Brain microvascular endothelial cell (primary cell): Measurements from ENCODE around the gene INTS6L.

Experiments used
- DNase-seq: peaks from one replicate; pipeline ENCODE4 v3.0.0-alpha.2; 2020
- H3K27ac ChIP-seq: fragments of 250-450 bp; sonication (Bioruptor Pico); 2 replicates; pipeline ENCODE4 v1.5.1; 2020; ENCODE audit warnings: mild to moderate bottlenecking, moderate library complexity
- H3K27me3 ChIP-seq: fragments of 250-450 bp; sonication (Bioruptor Pico); replicated peaks from 2 replicates; pipeline ENCODE4 v1.5.1; 2020; ENCODE audit warnings: mild to moderate bottlenecking
- H3K36me3 ChIP-seq: fragments of 250-450 bp; sonication (Bioruptor Pico); replicated peaks from 2 replicates; pipeline ENCODE4 v1.5.1; 2020; ENCODE audit warnings: mild to moderate bottlenecking
- H3K4me3 ChIP-seq: 2 replicates; pipeline ENCODE4 v1.5.1; 2011; ENCODE audit warnings: low read depth, mild to moderate bottlenecking, control low read depth, low read length, moderate library complexity
- in situ Hi-C: cut with HindIII; loops from 2 replicates; pipeline ENCODE4 v1.10.0; 2017; ENCODE audit warnings: low sequenced_read_pairs, low pct_ligation_motif_present
- TF ChIP-seq, protein P1 (sequence below): IDR thresholded peaks from 2 replicates; pipeline ENCODE4 v1.5.1; 2011; ENCODE audit warnings: low read depth, mild to moderate bottlenecking, moderate library complexity, low read length, control low read depth, inconsistent platforms; ENCODE audit errors: missing control alignments

The INTS6L gene

GRCh38 chrX:135543172-135543571 lies 22.7 kb downstream of the INTS6L start:
- in situ Hi-C loops = no loop called here

DNA sequence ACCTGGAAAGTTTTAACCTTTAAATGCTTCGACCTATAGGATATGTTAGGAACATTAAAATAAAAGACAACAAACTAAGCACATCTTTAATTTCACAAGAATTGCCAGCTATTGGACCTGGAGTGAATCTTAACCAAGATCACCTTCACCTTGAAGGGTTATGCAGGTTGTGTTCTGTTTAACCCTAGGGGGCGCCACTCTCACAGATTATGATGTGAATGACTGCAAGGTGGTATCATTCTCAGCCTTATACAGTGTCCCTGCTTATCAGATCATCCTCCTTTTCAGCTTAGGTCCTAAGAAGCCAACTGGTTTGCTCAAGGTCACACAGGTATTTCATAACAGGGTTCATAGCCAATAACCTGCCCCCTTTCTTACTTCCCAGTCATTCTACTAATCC lies 23.5 kb downstream of the INTS6L start:
- Histone ChIP-seq H3K27me3 (no peaks in the 10 kb centered on the region), H3K4me3 (no peak overlapping the region), H3K36me3 (no peaks in the 10 kb centered on the region), H3K27ac (no peak overlapping the region)
- in situ Hi-C loops = no loop called here
- TF ChIP-seq, protein P1, sequence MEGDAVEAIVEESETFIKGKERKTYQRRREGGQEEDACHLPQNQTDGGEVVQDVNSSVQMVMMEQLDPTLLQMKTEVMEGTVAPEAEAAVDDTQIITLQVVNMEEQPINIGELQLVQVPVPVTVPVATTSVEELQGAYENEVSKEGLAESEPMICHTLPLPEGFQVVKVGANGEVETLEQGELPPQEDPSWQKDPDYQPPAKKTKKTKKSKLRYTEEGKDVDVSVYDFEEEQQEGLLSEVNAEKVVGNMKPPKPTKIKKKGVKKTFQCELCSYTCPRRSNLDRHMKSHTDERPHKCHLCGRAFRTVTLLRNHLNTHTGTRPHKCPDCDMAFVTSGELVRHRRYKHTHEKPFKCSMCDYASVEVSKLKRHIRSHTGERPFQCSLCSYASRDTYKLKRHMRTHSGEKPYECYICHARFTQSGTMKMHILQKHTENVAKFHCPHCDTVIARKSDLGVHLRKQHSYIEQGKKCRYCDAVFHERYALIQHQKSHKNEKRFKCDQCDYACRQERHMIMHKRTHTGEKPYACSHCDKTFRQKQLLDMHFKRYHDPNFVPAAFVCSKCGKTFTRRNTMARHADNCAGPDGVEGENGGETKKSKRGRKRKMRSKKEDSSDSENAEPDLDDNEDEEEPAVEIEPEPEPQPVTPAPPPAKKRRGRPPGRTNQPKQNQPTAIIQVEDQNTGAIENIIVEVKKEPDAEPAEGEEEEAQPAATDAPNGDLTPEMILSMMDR = peak; percentile 23
- no peak for DNase-seq

More at GRCh38 chrX:135543172-135543571, 22.7 kb downstream of the INTS6L start:
- no peak overlapping the region for H3K27ac ChIP-seq
- DNase-seq = no peak
- no peaks in the 10 kb centered on the region for H3K36me3 ChIP-seq
- no peak overlapping the region for H3K4me3 ChIP-seq
- TF ChIP-seq, protein P1 = no peak
- no peaks in the 10 kb centered on the region for H3K27me3 ChIP-seq

- Histone ChIP-seq H3K36me3 (no peaks in the 10 kb centered on the region), H3K27ac (no peak overlapping the region), H3K27me3 (no peaks in the 10 kb centered on the region), H3K4me3 (no peak overlapping the region)
- no peak for DNase-seq
- TF ChIP-seq, protein P1 = no peak
- in situ Hi-C loops = no loop called here
Measured at GRCh38 chrX:135544338-135544948, 24.0 kb downstream of the INTS6L start.

- no peaks in the 10 kb centered on the region for H3K36me3 ChIP-seq
- in situ Hi-C loops = no loop called here
- TF ChIP-seq, protein P1 = no peak
Measured at GRCh38 chrX:135547767-135548166, 27.3 kb downstream of the INTS6L start.

DNA sequence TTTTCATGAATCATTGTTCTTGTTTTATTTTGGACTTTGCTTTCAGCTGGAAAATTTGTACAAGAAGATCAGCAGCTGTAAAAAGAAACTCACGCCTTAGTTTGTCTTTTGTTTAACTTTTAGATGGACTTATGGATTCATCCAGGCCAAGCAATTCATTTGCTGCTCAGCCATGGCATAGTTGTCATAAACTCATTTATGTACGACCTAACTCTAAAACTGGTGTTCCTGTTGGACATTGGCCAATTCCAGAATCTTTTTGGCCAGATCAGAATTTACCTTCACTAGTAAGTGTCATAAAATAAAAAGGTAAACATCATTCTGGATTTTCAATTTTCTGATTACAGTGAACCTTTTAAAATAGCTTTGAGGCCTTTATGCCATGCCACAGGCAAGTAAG lies 29.1 kb downstream of the INTS6L start:
- no peaks in the 10 kb centered on the region for H3K36me3 ChIP-seq
- in situ Hi-C loops = no loop called here
- TF ChIP-seq, protein P1 = no peak
- no peaks in the 10 kb centered on the region for H3K27me3 ChIP-seq
- no peak for DNase-seq
- H3K4me3 ChIP-seq = no peak overlapping the region
- H3K27ac ChIP-seq = no peak overlapping the region

More at GRCh38 chrX:135547767-135548166, 27.3 kb downstream of the INTS6L start:
- H3K27me3 ChIP-seq = no peaks in the 10 kb centered on the region
- H3K27ac ChIP-seq = no peak overlapping the region
- DNase-seq = no peak
- no peak overlapping the region for H3K4me3 ChIP-seq

GRCh38 chrX:135556055-135556454 lies 35.6 kb downstream of the INTS6L start:
- H3K27me3 ChIP-seq = no peaks in the 10 kb centered on the region
- no peak for DNase-seq
- in situ Hi-C loops = no loop called here
- TF ChIP-seq, protein P1 = no peak
- no peak overlapping the region for H3K4me3 ChIP-seq
- no peak overlapping the region for H3K27ac ChIP-seq
- no peaks in the 10 kb centered on the region for H3K36me3 ChIP-seq
